Measurements from ENCODE around the gene TMEM240. TPM values are rescaled to one million over a fixed set of nuclear protein-coding genes. Genes with fewer than 3 reads are reported as not detected.

TMEM240 gene
- total and polyA plus RNA-seq, 8 donors: 2.6 to 6.9 (median 4.3) TPM

DNA sequence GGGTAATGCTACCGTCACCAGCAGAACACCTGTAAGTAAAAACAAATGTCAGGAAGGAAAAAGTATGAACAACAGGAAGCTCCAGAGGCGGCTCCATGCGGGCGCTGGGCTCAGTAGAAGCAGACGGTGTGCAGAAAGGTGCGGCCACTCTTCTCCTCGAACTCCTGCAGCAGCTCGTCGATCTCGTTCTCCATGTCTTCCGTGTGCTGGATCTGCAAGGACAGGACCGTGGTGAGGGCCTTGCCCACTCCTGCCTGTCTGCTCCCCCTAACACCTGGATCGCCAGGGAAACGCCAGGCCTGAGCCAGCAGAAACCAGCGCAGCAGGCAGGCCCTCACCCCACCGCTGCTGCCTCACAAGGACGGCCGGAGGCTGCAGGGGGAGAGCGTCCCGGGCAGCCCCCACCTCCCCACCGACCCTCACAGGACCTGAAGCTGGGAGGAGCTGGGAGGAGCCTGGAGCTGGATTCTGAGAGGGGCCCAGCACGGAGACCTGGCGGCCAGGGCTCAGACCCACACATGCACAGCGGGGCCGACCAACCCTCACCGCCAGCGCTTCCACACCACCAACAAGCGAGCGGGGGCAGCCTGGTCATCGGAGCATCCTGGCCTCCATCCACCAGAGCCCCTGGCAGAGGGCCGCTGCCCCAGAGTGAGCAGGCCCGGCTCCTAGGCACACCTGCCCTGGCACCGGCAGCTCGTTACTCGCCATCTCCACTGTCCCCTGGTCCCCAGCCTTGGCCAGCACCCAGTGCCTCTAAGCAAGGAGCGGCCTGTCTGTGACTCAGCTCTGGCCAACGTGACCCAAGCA, 1.7 kb upstream of the TMEM240 start:
- intact Hi-C loops (cut with DNase I): no loop called here
- H3K9me3 ChIP-seq: no peaks in the 10 kb centered on the region
- ATAC-seq (no peak), DNase-seq (no peak)
- H3K27ac ChIP-seq: no peak overlapping the region
- peaks cover 0 to 17% of the 10 kb centered on the region in 2 donors for H3K4me1 ChIP-seq
- TF ChIP-seq, protein P1, sequence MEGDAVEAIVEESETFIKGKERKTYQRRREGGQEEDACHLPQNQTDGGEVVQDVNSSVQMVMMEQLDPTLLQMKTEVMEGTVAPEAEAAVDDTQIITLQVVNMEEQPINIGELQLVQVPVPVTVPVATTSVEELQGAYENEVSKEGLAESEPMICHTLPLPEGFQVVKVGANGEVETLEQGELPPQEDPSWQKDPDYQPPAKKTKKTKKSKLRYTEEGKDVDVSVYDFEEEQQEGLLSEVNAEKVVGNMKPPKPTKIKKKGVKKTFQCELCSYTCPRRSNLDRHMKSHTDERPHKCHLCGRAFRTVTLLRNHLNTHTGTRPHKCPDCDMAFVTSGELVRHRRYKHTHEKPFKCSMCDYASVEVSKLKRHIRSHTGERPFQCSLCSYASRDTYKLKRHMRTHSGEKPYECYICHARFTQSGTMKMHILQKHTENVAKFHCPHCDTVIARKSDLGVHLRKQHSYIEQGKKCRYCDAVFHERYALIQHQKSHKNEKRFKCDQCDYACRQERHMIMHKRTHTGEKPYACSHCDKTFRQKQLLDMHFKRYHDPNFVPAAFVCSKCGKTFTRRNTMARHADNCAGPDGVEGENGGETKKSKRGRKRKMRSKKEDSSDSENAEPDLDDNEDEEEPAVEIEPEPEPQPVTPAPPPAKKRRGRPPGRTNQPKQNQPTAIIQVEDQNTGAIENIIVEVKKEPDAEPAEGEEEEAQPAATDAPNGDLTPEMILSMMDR (IDR thresholded peaks at IDR 0.05): no peak
- H3K36me3 ChIP-seq: peaks cover 0 to 62% of the 10 kb centered on the region in 2 donors
- H3K4me3 ChIP-seq: no peak overlapping the region
- H3K27me3 ChIP-seq: peaks cover 0 to 19% of the 10 kb centered on the region in 2 donors

DNA sequence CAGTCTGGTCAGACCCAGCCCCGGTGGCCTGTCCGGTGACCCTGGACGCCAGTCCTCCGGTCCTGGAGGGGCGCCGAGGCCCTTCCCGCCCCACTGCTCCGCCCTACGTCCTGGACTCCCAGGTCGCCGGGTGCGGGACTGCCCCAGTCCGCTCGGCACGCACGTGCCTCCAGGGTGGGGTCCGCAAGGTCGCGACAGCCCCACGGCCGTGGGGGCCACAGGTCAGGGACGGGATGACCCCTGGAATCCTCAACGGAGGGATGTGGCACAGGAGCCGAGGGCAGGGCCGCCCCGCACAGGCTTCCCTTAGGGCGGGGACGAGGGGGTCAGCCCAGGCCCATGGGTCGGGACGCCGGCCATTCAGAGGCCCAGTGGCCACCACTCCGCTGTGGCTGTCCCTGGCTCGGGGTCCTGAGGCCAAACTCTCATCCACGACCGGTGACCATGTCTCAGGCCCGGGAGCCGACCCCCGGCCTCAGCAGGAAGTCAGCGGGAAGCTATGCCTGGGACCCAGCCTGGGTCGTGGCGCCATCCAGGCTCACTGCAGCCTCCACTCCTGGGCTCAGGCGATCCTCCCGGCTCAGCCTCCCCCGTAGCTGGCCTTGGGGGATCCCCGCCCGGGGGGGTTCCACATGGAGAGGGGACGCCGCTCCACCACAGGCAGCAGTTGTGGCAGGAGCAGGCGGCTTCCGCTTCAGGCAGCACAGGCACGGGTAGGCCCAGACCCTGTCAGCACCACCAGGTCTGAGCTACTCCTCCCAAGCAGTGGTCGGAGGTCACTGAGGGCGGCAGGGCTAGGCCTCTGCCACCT, 599 bp upstream of the TMEM240 start:
- Histone ChIP-seq H3K27ac (no peak overlapping the region), H3K4me1 (peaks cover 0 to 17% of the 10 kb centered on the region in 2 donors), H3K4me3 (peak overlapping the region; percentile 22 to 38), H3K36me3 (peaks cover 0 to 50% of the 10 kb centered on the region in 2 donors), H3K27me3 (peaks cover 0 to 19% of the 10 kb centered on the region in 2 donors), H3K9me3 (no peaks in the 10 kb centered on the region)
- DNase-seq (no peak), ATAC-seq (peak; percentile 4)
- TF ChIP-seq, protein P1 (IDR thresholded peaks at IDR 0.05): no peak
- intact Hi-C loops (cut with DNase I): no loop called here

DNA sequence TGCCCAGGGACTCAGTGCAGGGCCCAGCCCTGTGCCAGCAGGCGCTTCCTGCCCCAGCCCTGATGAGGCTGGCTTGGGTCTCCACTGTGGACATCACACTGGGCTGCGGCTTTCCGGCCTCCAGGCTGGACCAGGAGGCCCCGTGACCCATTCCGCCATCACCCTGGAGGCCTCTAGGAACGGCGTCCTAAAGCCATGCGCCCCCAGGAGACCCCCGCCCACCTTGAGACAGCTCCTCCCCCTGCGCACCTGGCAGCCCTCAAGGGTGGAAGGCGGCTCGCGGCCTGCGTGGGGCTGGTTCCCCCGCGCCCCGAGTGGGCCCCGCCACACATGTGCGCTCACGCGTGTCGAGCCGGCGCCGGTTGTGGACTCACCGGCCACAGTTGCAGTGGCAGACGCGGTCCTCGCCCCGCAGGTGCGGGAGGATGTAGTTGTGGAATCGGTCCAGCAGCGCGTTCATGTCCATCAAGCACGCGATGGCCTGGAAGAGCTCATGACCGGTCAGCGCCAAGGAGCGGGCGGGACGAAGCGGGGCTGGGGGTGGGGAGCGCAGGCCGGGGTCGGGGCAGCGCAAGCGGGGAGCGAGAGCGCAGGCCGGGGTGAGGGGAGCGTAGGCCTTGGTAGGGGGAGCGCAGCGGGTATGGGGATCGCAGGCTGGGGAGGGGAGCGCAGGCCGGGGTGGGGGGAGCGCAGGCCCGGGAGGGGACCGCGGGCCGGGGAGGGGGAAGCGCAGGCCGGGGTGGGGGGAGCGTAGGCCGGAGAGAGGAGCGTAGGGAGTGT, 924 bp downstream of the TMEM240 start:
- Histone ChIP-seq H3K36me3 (peaks cover 0 to 50% of the 10 kb centered on the region in 2 donors), H3K27me3 (peaks cover 0 to 19% of the 10 kb centered on the region in 2 donors), H3K27ac (no peak overlapping the region), H3K9me3 (no peaks in the 10 kb centered on the region), H3K4me1 (peaks cover 0 to 17% of the 10 kb centered on the region in 2 donors), H3K4me3 (peak overlapping the region; percentile 22 to 38)
- ATAC-seq: peak; percentile 9
- DNase-seq: peak in 1 of 4 donors; percentile 52
- TF ChIP-seq, protein P1 (IDR thresholded peaks at IDR 0.05): no peak
- intact Hi-C loops (cut with DNase I): no loop called here

DNA sequence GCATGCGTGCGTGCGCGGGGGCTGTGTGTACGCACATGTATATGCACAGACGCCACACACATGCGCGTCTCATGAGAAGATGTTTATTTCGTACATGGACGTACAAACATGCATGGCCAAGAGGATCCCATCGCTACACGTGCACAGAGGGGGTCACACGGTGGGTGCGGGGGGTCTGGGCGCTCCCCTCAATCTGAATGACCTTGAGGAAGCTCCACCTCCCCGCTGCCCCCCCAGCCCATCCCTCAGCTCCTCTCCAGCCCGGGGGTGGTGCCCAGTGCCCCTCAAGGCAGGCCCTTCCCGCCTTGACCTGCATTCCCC, 1.5 kb downstream of the TMEM240 start:
- DNase-seq (no peak), ATAC-seq (no peak)
- H3K27me3 ChIP-seq: peaks cover 0 to 19% of the 10 kb centered on the region in 2 donors
- peaks cover 0 to 17% of the 10 kb centered on the region in 2 donors for H3K4me1 ChIP-seq
- H3K9me3 ChIP-seq: no peaks in the 10 kb centered on the region
- TF ChIP-seq, protein P1 (IDR thresholded peaks at IDR 0.05): no peak
- peak overlapping the region in 1 of 2 donors; percentile 38 for H3K4me3 ChIP-seq
- H3K36me3 ChIP-seq: peaks cover 0 to 50% of the 10 kb centered on the region in 2 donors
- H3K27ac ChIP-seq: no peak overlapping the region
- intact Hi-C loops (cut with DNase I): no loop called here

Measured in left lung (tissue), 10 donors.